ENCODE data around the gene RAB7B.
"Not testable (repeated sequence)": the region's sequence is repeated elsewhere in the genome, so short reads cannot be mapped to it uniquely, and the experiment has no call there.

The RAB7B gene

GRCh38 chr1:206002871-206003801 lies at the start of gene RAB7B:
RAB7B (minus strand) TSS chr1:206003395; CDS start chr1:205994135, 9,260 bp downstream.
- no peaks in the 10 kb centered on the region for H3K4me1 ChIP-seq (ENCODE audit: control insufficient read depth, low read length)
- H3K27ac ChIP-seq (ENCODE audit: low read depth, low read length) = no peak within 1 kb of the TSS
- no peaks in the 10 kb centered on the region for H3K36me3 ChIP-seq (ENCODE audit: control insufficient read depth, low read length)
- no peak within 1 kb of the TSS for H3K4me3 ChIP-seq (ENCODE audit: low read length)
- no peaks in the 10 kb centered on the region for H3K9me2 ChIP-seq (replicated peaks; ENCODE audit: control insufficient read depth, low read length)
- no peak within 1 kb of the TSS for H3K4me2 ChIP-seq (ENCODE audit: low read length)
- no peaks in the 10 kb centered on the region for H4K20me1 ChIP-seq (ENCODE audit: control insufficient read depth, insufficient read depth, low read depth, low read length)
- H3F3A ChIP-seq (ENCODE audit: control insufficient read depth, insufficient read depth) = no peaks in the 10 kb centered on the region
- H3K27me3 ChIP-seq (ENCODE audit: control insufficient read depth, low read length) = peaks cover 4% of the 10 kb centered on the region; the same call in 1 of the 2 replicates
- no peaks in the 10 kb centered on the region for H3K79me2 ChIP-seq (ENCODE audit: control insufficient read depth, low read length)
- H3K9me3 ChIP-seq (ENCODE audit: control insufficient read depth, insufficient read depth, low read length) = no peaks in the 10 kb centered on the region
- TF ChIP-seq EZH2phosphoT487 (IDR thresholded peaks at IDR 0.05; ENCODE audit: borderline replicate concordance, low read length) = no peak
- TF ChIP-seq CTCF (IDR thresholded peaks at IDR 0.05; ENCODE audit: low read depth, low read length, poor library complexity, severe bottlenecking) = no peak

GRCh38 chr1:206052231-206052865 lies 49.2 kb upstream of the RAB7B start:
- Histone ChIP-seq H3K4me1 (ENCODE audit: control insufficient read depth, low read length) (peaks cover 86% of the 10 kb centered on the region), H3K4me3 (ENCODE audit: low read length) (peak overlapping the region; percentile 92), H3F3A (ENCODE audit: control insufficient read depth, insufficient read depth) (peaks cover 33% of the 10 kb centered on the region), H3K4me2 (ENCODE audit: low read length) (peak overlapping the region; percentile 93), H3K27ac (ENCODE audit: low read depth, low read length) (peak overlapping the region; percentile 92), H3K36me3 (ENCODE audit: control insufficient read depth, low read length) (peaks cover 37% of the 10 kb centered on the region), H3K79me2 (ENCODE audit: control insufficient read depth, low read length) (peaks cover 51% of the 10 kb centered on the region)
- H3K9me2 ChIP-seq (replicated peaks; ENCODE audit: control insufficient read depth, low read length); H3K27me3 ChIP-seq (ENCODE audit: control insufficient read depth, low read length); H3K9me3 ChIP-seq (ENCODE audit: control insufficient read depth, insufficient read depth, low read length); H4K20me1 ChIP-seq (ENCODE audit: control insufficient read depth, insufficient read depth, low read depth, low read length): not testable (repeated sequence)

- peak; percentile 55 for TF ChIP-seq CTCF (IDR thresholded peaks at IDR 0.05; ENCODE audit: low read depth, low read length, poor library complexity, severe bottlenecking)
- no peak for TF ChIP-seq EZH2phosphoT487 (IDR thresholded peaks at IDR 0.05; ENCODE audit: borderline replicate concordance, low read length)
- H3F3A ChIP-seq (ENCODE audit: control insufficient read depth, insufficient read depth) = peaks cover 39% of the 10 kb centered on the region
- H3K4me3 ChIP-seq (ENCODE audit: low read length) = peak overlapping the region; percentile 60
- peaks cover 35% of the 10 kb centered on the region for H3K79me2 ChIP-seq (ENCODE audit: control insufficient read depth, low read length)
- H3K36me3 ChIP-seq (ENCODE audit: control insufficient read depth, low read length) = peaks cover 21% of the 10 kb centered on the region
- no peaks in the 10 kb centered on the region for H3K9me3 ChIP-seq (ENCODE audit: control insufficient read depth, insufficient read depth, low read length)
- peak overlapping the region; percentile 70 for H3K4me2 ChIP-seq (ENCODE audit: low read length)
- H4K20me1 ChIP-seq (ENCODE audit: control insufficient read depth, insufficient read depth, low read depth, low read length) = no peaks in the 10 kb centered on the region
- H3K9me2 ChIP-seq (replicated peaks; ENCODE audit: control insufficient read depth, low read length) = no peaks in the 10 kb centered on the region
- H3K27ac ChIP-seq (ENCODE audit: low read depth, low read length) = peak overlapping the region; percentile 92
- no peaks in the 10 kb centered on the region for H3K27me3 ChIP-seq (ENCODE audit: control insufficient read depth, low read length)
- H3K4me1 ChIP-seq (ENCODE audit: control insufficient read depth, low read length) = peaks cover 86% of the 10 kb centered on the region
Observed at GRCh38 chr1:206050655-206051235, 47.5 kb upstream of the RAB7B start.
